ENCODE results near the gene EDEM2.

EDEM2 gene

DNA sequence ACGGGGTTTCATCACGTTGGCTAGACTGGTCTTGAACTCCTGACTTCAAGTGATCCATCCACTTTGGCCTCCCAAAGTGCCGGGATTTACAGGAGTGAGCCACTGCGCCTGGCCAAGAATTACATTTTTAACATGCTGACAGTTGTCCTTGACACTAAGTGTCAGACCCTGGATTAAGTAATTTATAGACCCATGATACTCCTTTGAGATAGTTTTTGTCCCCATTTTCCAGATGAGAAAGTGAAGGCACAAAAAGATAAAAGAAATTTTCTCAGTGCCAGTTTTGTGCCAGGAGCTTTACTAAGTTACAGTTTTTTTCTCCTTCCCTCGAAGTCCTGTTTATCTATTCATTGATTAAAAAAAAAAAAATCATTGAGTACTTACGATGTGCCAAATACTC, 9.8 kb upstream of the EDEM2 start:
- TF ChIP-seq RAD21 (IDR thresholded peaks at IDR 0.05; ENCODE audit: low read depth) (no peak), YY1 (IDR thresholded peaks at IDR 0.05; ENCODE audit: low read depth) (no peak), NFIC (IDR thresholded peaks at IDR 0.05) (no peak), FOXM1 (IDR thresholded peaks at IDR 0.05; ENCODE audit: borderline replicate concordance, low read depth) (no peak)
- TF ChIP-seq, protein P1, sequence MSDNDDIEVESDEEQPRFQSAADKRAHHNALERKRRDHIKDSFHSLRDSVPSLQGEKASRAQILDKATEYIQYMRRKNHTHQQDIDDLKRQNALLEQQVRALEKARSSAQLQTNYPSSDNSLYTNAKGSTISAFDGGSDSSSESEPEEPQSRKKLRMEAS (IDR thresholded peaks at IDR 0.05), result no peak

DNA sequence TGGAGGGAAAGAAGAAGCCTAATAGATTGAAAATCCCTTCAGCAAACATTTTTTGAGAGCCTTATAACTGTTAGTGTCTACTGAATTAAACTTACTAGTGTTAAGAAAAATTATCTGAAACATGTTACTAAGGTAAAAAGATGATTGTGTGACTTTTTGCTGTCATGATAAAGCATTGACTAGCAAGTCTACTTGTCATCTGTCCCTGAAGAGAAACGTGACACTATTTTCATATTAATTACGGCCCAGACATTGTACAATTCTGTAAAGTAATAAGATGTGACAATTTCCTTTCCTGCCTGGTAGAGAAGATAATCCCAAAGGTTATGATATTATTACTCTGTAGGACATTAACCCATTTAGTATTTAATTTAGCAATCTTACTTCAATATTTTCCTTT, 8.8 kb upstream of the EDEM2 start:
- TF ChIP-seq, protein P1 (IDR thresholded peaks at IDR 0.05), result no peak
- TF ChIP-seq CREB1 (IDR thresholded peaks at IDR 0.05; ENCODE audit: low read depth), result no peak
- TF ChIP-seq FOXM1 (IDR thresholded peaks at IDR 0.05; ENCODE audit: borderline replicate concordance, low read depth), result no peak
- TF ChIP-seq NFIC (IDR thresholded peaks at IDR 0.05), result no peak
- TF ChIP-seq USF1 (IDR thresholded peaks at IDR 0.05), result no peak
- TF ChIP-seq REST (IDR thresholded peaks at IDR 0.05; ENCODE audit: low read depth), result no peak
- no peak for TF ChIP-seq CEBPB (IDR thresholded peaks at IDR 0.05)
- no peak for TF ChIP-seq YY1 (IDR thresholded peaks at IDR 0.05; ENCODE audit: low read depth)
- no peak for TF ChIP-seq TCF12 (IDR thresholded peaks at IDR 0.05; ENCODE audit: low read depth)
- no peak for TF ChIP-seq EGR1 (IDR thresholded peaks at IDR 0.05)
- no peak for TF ChIP-seq EP300 (IDR thresholded peaks at IDR 0.05; ENCODE audit: borderline replicate concordance)
- no peak for TF ChIP-seq TAF1 (IDR thresholded peaks at IDR 0.05; ENCODE audit: low read depth)
- no peak for TF ChIP-seq TEAD4 (IDR thresholded peaks at IDR 0.05)

GRCh38 chr20:35151736-35152135, 4.6 kb upstream of the EDEM2 start:
- no peak for TF ChIP-seq EGR1 (IDR thresholded peaks at IDR 0.05)
- no peak for TF ChIP-seq TAF1 (IDR thresholded peaks at IDR 0.05; ENCODE audit: low read depth)
- TF ChIP-seq YY1 (IDR thresholded peaks at IDR 0.05; ENCODE audit: low read depth), result no peak
- no peak for TF ChIP-seq EP300 (IDR thresholded peaks at IDR 0.05; ENCODE audit: borderline replicate concordance)
- no peak for TF ChIP-seq FOXM1 (IDR thresholded peaks at IDR 0.05; ENCODE audit: borderline replicate concordance, low read depth)
- no peak for TF ChIP-seq REST (IDR thresholded peaks at IDR 0.05; ENCODE audit: low read depth)
- TF ChIP-seq TEAD4 (IDR thresholded peaks at IDR 0.05), result no peak
- TF ChIP-seq, protein P1 (IDR thresholded peaks at IDR 0.05), result no peak
- TF ChIP-seq TCF12 (IDR thresholded peaks at IDR 0.05; ENCODE audit: low read depth), result no peak
- TF ChIP-seq CREB1 (IDR thresholded peaks at IDR 0.05; ENCODE audit: low read depth), result no peak
- TF ChIP-seq RAD21 (IDR thresholded peaks at IDR 0.05; ENCODE audit: low read depth), result no peak
- TF ChIP-seq NFIC (IDR thresholded peaks at IDR 0.05), result no peak
- no peak for TF ChIP-seq ZBTB7A (IDR thresholded peaks at IDR 0.05; ENCODE audit: low read depth)
- TF ChIP-seq USF1 (IDR thresholded peaks at IDR 0.05), result no peak
- no peak for TF ChIP-seq CEBPB (IDR thresholded peaks at IDR 0.05)

DNA sequence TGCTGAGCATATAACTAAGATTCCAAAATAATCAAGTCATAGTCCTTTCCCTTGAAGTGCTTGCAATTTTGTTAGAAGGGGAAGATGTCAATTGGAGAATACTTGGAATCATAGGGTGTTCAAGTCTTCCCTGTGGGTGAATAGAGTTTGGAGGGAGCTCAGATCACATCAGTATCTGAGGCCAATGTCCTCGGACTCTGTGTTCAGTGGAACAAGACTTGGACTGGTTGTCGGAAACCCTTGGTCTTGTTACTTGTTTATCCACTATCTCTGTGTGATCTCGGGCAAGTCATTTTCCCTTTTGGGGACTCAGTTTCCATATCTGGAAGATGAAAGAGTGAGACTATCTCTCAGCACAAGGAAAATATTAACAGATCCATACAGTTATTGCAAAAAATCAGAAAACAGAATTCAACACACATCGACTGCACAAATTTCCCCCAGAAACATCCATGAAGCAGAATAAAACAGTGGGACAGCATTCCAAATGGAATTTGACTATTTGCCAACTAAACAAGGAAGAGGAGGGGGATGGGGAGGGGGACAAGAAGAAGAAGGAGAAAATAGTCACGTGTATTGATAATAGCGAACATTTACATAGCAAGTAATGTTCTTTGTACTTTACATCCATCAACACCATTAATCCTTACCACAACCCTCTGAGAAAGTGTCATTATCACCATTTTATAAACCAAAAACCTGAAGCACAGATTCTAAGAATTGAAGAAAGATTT, 3.9 kb upstream of the EDEM2 start:
- TF ChIP-seq FOXM1 (IDR thresholded peaks at IDR 0.05; ENCODE audit: borderline replicate concordance, low read depth) (no peak), NFIC (IDR thresholded peaks at IDR 0.05) (no peak), EGR1 (IDR thresholded peaks at IDR 0.05) (no peak), YY1 (IDR thresholded peaks at IDR 0.05; ENCODE audit: low read depth) (no peak), RAD21 (IDR thresholded peaks at IDR 0.05; ENCODE audit: low read depth) (no peak), REST (IDR thresholded peaks at IDR 0.05; ENCODE audit: low read depth) (no peak), EP300 (IDR thresholded peaks at IDR 0.05; ENCODE audit: borderline replicate concordance) (no peak), TCF12 (IDR thresholded peaks at IDR 0.05; ENCODE audit: low read depth) (no peak), CEBPB (IDR thresholded peaks at IDR 0.05) (no peak), USF1 (IDR thresholded peaks at IDR 0.05) (no peak), CREB1 (IDR thresholded peaks at IDR 0.05; ENCODE audit: low read depth) (no peak), TEAD4 (IDR thresholded peaks at IDR 0.05) (no peak), TAF1 (IDR thresholded peaks at IDR 0.05; ENCODE audit: low read depth) (no peak), ZBTB7A (IDR thresholded peaks at IDR 0.05; ENCODE audit: low read depth) (no peak)
- TF ChIP-seq, protein P1 (IDR thresholded peaks at IDR 0.05), result no peak
